Dedifferentiated amniotic fluid mesenchymal stem cell (primary cell): ENCODE results near the gene PCAT7.

ENCODE experiments used
- DNase-seq: peaks from one replicate; pipeline ENCODE4 v3.0.0-alpha.2; 2016; ENCODE audit errors: extremely low spot score

PCAT7 gene

GRCh38 chr9:94603259-94604160 lies 48.6 kb downstream of the PCAT7 start:
- peak; percentile 47 for DNase-seq

- DNase-seq: no peak
These were observed 52.0 kb downstream of the PCAT7 start for GRCh38 chr9:94606646-94607422.

GRCh38 chr9:94607423-94607691 lies 52.5 kb downstream of the PCAT7 start:
- no peak for DNase-seq

GRCh38 chr9:94610181-94610606 lies 55.3 kb downstream of the PCAT7 start:
- DNase-seq: no peak

GRCh38 chr9:94611638-94612068 lies 56.8 kb downstream of the PCAT7 start:
- DNase-seq: no peak

GRCh38 chr9:94612071-94612470 lies 57.2 kb downstream of the PCAT7 start:
- no peak for DNase-seq

- DNase-seq: no peak
These were observed 58.1 kb downstream of the PCAT7 start for GRCh38 chr9:94613003-94613402.

GRCh38 chr9:94619026-94619425 lies 64.1 kb downstream of the PCAT7 start:
- no peak for DNase-seq
